GM20000 (cell line): ENCODE data around the gene BICD2.
A peak's percentile ranks its signal among the peaks of the same experiment; 100 is the strongest.
"Not testable (repeated sequence)": the region's sequence is repeated elsewhere in the genome, so short reads cannot be mapped to it uniquely, and the experiment has no call there.

Experiments
- DNase-seq: peaks from one replicate; pipeline ENCODE4 v3.0.0; 2012; ENCODE audit warnings: low spot score
- CTCF ChIP-seq: IDR thresholded peaks from 2 replicates; pipeline ENCODE4 v1.5.1; 2012; ENCODE audit warnings: mild to moderate bottlenecking, control low read depth; ENCODE audit errors: extremely low read depth, missing control alignments

The BICD2 gene

GRCh38 chr9:92764381-92764987, at the start of gene BICD2:
BICD2 (minus strand) TSS chr9:92764833; CDS start chr9:92764744, 89 bp downstream.
- peak; percentile 100 for DNase-seq
- TF ChIP-seq CTCF: no peak

- not testable (repeated sequence) for DNase-seq
Observed at GRCh38 chr9:92809629-92810326, 45.1 kb upstream of the BICD2 start.

GRCh38 chr9:92808726-92809451, 44.3 kb upstream of the BICD2 start:
- DNase-seq: peak; percentile 76
- no peak for TF ChIP-seq CTCF

- no peak for TF ChIP-seq CTCF
- DNase-seq: peak; percentile 33
Observed at GRCh38 chr9:92807757-92808725, 43.4 kb upstream of the BICD2 start.

GRCh38 chr9:92807031-92807756, 42.6 kb upstream of the BICD2 start:
- TF ChIP-seq CTCF: no peak
- DNase-seq: no peak

GRCh38 chr9:92804727-92805126, 40.1 kb upstream of the BICD2 start:
- no peak for TF ChIP-seq CTCF

GRCh38 chr9:92798358-92798757, 33.7 kb upstream of the BICD2 start:
- TF ChIP-seq CTCF: no peak
- DNase-seq: no peak

More at GRCh38 chr9:92804727-92805126, 40.1 kb upstream of the BICD2 start:
- no peak for DNase-seq

GRCh38 chr9:92796337-92796804, 31.7 kb upstream of the BICD2 start:
- DNase-seq: not testable (repeated sequence)
